Liver (tissue), 9 donors: ENCODE data around the gene MESD. TPM values are rescaled to one million over a fixed set of nuclear protein-coding genes. Genes with fewer than 3 reads are reported as not detected.

Source experiments
- DNase-seq: peaks from one replicate; pipeline ENCODE4 v3.0.0-alpha.2; 2017; ENCODE audit warnings: low spot score
- H3K27ac ChIP-seq, 2 donors: one replicate each; pipeline ENCODE4 v1.7.0; 2013; ENCODE audit warnings: inconsistent platforms in 2 of 2, low read length in 2 of 2, control low read depth in 1 of 2, low read depth in 1 of 2, mild to moderate bottlenecking in 1 of 2
- H3K27me3 ChIP-seq, 4 donors: one replicate each; pipeline versions ENCODE4 v1.6.1 to v1.7.0; 2013; ENCODE audit warnings: low read length in 3 of 4, inconsistent platforms in 1 of 4, mild to moderate bottlenecking in 1 of 4, moderate library complexity in 1 of 4; ENCODE audit not compliant: control insufficient read depth in 4 of 4, insufficient read depth in 4 of 4
- H3K36me3 ChIP-seq, 4 donors: one replicate each; pipeline versions ENCODE4 v1.6.1 to v1.7.0; 2013; ENCODE audit warnings: low read length in 3 of 4, mild to moderate bottlenecking in 3 of 4, low read depth in 1 of 4, moderate library complexity in 1 of 4; ENCODE audit not compliant: control insufficient read depth in 4 of 4, insufficient read depth in 3 of 4
- H3K4me1 ChIP-seq, 4 donors: one replicate each; pipeline versions ENCODE4 v1.6.1 to v1.7.0; 2013; ENCODE audit warnings: low read length in 3 of 4, mild to moderate bottlenecking in 3 of 4, moderate library complexity in 1 of 4; ENCODE audit not compliant: control insufficient read depth in 4 of 4, insufficient read depth in 4 of 4
- H3K4me3 ChIP-seq, 3 donors: one replicate each; pipeline versions ENCODE4 v1.6.1 to v1.7.0; 2013; ENCODE audit warnings: low read length in 3 of 3, control low read depth in 1 of 3, low read depth in 1 of 3, mild to moderate bottlenecking in 1 of 3
- H3K9ac ChIP-seq, 2 donors: one replicate each; pipeline ENCODE4 v1.7.0; 2013; ENCODE audit warnings: low read length in 2 of 2, mild to moderate bottlenecking in 2 of 2, moderate library complexity in 2 of 2, control low read depth in 1 of 2, low read depth in 1 of 2
- H3K9me3 ChIP-seq, 4 donors: one replicate each; pipeline versions ENCODE4 v1.6.1 to v1.7.0; 2013; ENCODE audit warnings: low read length in 3 of 4; ENCODE audit not compliant: control insufficient read depth in 4 of 4
- ATF3 ChIP-seq: IDR thresholded peaks from 2 replicates; pipeline ENCODE4 v1.6.1; 2016; ENCODE audit warnings: antibody characterized with exemption
- EGR1 ChIP-seq, 2 donors: IDR thresholded peaks; 2 replicates each; pipeline ENCODE4 v1.6.1; 2016 to 2018; ENCODE audit warnings: antibody characterized with exemption in 2 of 2, low read depth in 2 of 2
- FOXA1 ChIP-seq: IDR thresholded peaks from 2 replicates; pipeline ENCODE4 v1.6.1; 2016; ENCODE audit warnings: antibody characterized with exemption
- FOXA2 ChIP-seq: IDR thresholded peaks from 2 replicates; pipeline ENCODE4 v1.6.1; 2016; ENCODE audit warnings: antibody characterized with exemption
- GABPA ChIP-seq, 2 donors: IDR thresholded peaks in 1 of 2; conservative IDR thresholded peaks in 1 of 2; 2 replicates each; pipeline ENCODE4 v1.6.1; 2016; ENCODE audit warnings: antibody characterized with exemption in 2 of 2, mild to moderate bottlenecking in 1 of 2, moderate library complexity in 1 of 2
- HNF4A ChIP-seq, 2 donors: conservative IDR thresholded peaks; 2 replicates each; pipeline ENCODE4 v1.6.1; 2016; ENCODE audit warnings: antibody characterized with exemption in 2 of 2, mild to moderate bottlenecking in 2 of 2
- HNF4G ChIP-seq: IDR thresholded peaks from 2 replicates; pipeline ENCODE4 v1.6.1; 2016; ENCODE audit warnings: antibody characterized with exemption
- JUND ChIP-seq, 2 donors: IDR thresholded peaks; 2 replicates each; pipeline ENCODE4 v1.6.1; 2016; ENCODE audit warnings: antibody characterized with exemption in 2 of 2
- MAX ChIP-seq: IDR thresholded peaks from 2 replicates; pipeline ENCODE4 v1.6.1; 2016; ENCODE audit warnings: antibody characterized with exemption
- NR2F2 ChIP-seq: IDR thresholded peaks from 2 replicates; pipeline ENCODE4 v1.6.1; 2016; ENCODE audit warnings: antibody characterized with exemption
- RAD21 ChIP-seq, 2 donors: IDR thresholded peaks; 2 replicates each; pipeline ENCODE4 v1.6.1; 2016; ENCODE audit warnings: antibody characterized with exemption in 2 of 2, mild to moderate bottlenecking in 2 of 2
- REST ChIP-seq: IDR thresholded peaks from 2 replicates; pipeline ENCODE4 v1.6.1; 2016; ENCODE audit warnings: antibody characterized with exemption, mild to moderate bottlenecking
- RXRA ChIP-seq, 2 donors: IDR thresholded peaks; 2 replicates each; pipeline ENCODE4 v1.6.1; 2017 to 2018; ENCODE audit warnings: antibody characterized with exemption in 2 of 2, mild to moderate bottlenecking in 1 of 2
- SP1 ChIP-seq: IDR thresholded peaks from 2 replicates; pipeline ENCODE4 v1.6.1; 2018; ENCODE audit warnings: antibody characterized with exemption, mild to moderate bottlenecking
- TAF1 ChIP-seq: conservative IDR thresholded peaks from 2 replicates; pipeline ENCODE4 v1.6.1; 2016; ENCODE audit warnings: antibody characterized with exemption, mild to moderate bottlenecking
- YY1 ChIP-seq: IDR thresholded peaks from 2 replicates; pipeline ENCODE4 v1.6.1; 2016; ENCODE audit warnings: antibody characterized with exemption, mild to moderate bottlenecking
- ZBTB33 ChIP-seq: IDR thresholded peaks from 2 replicates; pipeline ENCODE4 v1.6.1; 2016; ENCODE audit warnings: antibody characterized with exemption
- WGBS: extraction: QIAGEN DNeasy Blood & Tissue Kit; methylation state at CpG from one replicate; pipeline ENCODE4 v1.1.7; 2013; 5-methylcytosine and 5-hydroxymethylcytosine counted together
- polyA plus RNA-seq, 2 donors: library from polyadenylated mRNA; stranded (reverse) in 1 of 2; unstranded in 1 of 2; fragments of 200-250 nt in 1 of 2; fragments of >200 nt in 1 of 2; fragmentation: Nextera tagmentation in 1 of 2; extraction: Ambion mirVana in 1 of 2; gene quantifications; one replicate each; pipeline versions ENCODE4 v1.2.1 to v1.2.3, GENCODE V29; 2013 to 2015
- total RNA-seq, 2 donors: library from RNA; depleted of rRNA; stranded (reverse); fragments of >200 nt; gene quantifications; one replicate each; pipeline ENCODE4 v1.2.3, GENCODE V29; 2014
- donor health status: healthy.
- donor health status: healthy.
- donor health status: healthy.
- donor health status: healthy.
- donor health status: healthy.

MESD gene
- total and polyA plus RNA-seq, 4 donors = 15.3 to 24.0 (median 17.0) TPM

- no peak for DNase-seq
- peaks cover 7 to 40% (median 24%) of the 10 kb centered on the region in 4 donors for H3K4me1 ChIP-seq
Measured at GRCh38 chr15:81011593-81011992, 22.0 kb upstream of the MESD start.

GRCh38 chr15:81010086-81010485 lies 20.5 kb upstream of the MESD start:
- Histone ChIP-seq H3K9me3 (no peaks in the 10 kb centered on the region), H3K27ac (no peak overlapping the region), H3K27me3 (no peaks in the 10 kb centered on the region), H3K36me3 (no peaks in the 10 kb centered on the region), H3K9ac (no peak overlapping the region), H3K4me1 (peaks cover 10 to 52% (median 38%) of the 10 kb centered on the region in 4 donors), H3K4me3 (no peak overlapping the region)
- 90% methylated on average over 4 of the region's 4 CpGs for WGBS
- DNase-seq = no peak
- TF ChIP-seq HNF4G = no peak
- no peak for TF ChIP-seq ATF3
- TF ChIP-seq MAX = no peak
- TF ChIP-seq FOXA2 = no peak
- no peak for TF ChIP-seq JUND (IDR thresholded peaks at IDR 0.05)
- no peak for TF ChIP-seq REST
- TF ChIP-seq NR2F2 = no peak
- no peak for TF ChIP-seq YY1
- no peak for TF ChIP-seq EGR1 (IDR thresholded peaks at IDR 0.05; ENCODE audit: low read depth in 2 of 2)
- no peak for TF ChIP-seq RAD21 (IDR thresholded peaks at IDR 0.05)
- TF ChIP-seq GABPA (IDR thresholded peaks at IDR 0.05 in 1 of 2, conservative IDR thresholded peaks at IDR 0.05 in 1 of 2) = no peak
- no peak for TF ChIP-seq ZBTB33
- no peak for TF ChIP-seq SP1
- TF ChIP-seq RXRA (IDR thresholded peaks at IDR 0.05) = no peak
- no peak for TF ChIP-seq HNF4A (conservative IDR thresholded peaks at IDR 0.05)
- TF ChIP-seq TAF1 = no peak

More at GRCh38 chr15:81011593-81011992, 22.0 kb upstream of the MESD start:
- Histone ChIP-seq H3K4me3 (no peak overlapping the region), H3K9me3 (no peaks in the 10 kb centered on the region), H3K36me3 (no peaks in the 10 kb centered on the region), H3K9ac (no peak overlapping the region), H3K27me3 (no peaks in the 10 kb centered on the region), H3K27ac (no peak overlapping the region)
- TF ChIP-seq HNF4A (conservative IDR thresholded peaks at IDR 0.05) (no peak), FOXA2 (no peak), ATF3 (no peak), TAF1 (no peak), RAD21 (IDR thresholded peaks at IDR 0.05) (no peak), REST (no peak), FOXA1 (no peak), NR2F2 (no peak)
